ENCODE data around the gene MCM3AP. TPM values are rescaled to one million over a fixed set of nuclear protein-coding genes. Genes with fewer than 3 reads are reported as not detected.

Gene MCM3AP
- total RNA-seq, 4 donors from 2014 or later: 58.6 to 89.2 (median 81.9) TPM

DNA sequence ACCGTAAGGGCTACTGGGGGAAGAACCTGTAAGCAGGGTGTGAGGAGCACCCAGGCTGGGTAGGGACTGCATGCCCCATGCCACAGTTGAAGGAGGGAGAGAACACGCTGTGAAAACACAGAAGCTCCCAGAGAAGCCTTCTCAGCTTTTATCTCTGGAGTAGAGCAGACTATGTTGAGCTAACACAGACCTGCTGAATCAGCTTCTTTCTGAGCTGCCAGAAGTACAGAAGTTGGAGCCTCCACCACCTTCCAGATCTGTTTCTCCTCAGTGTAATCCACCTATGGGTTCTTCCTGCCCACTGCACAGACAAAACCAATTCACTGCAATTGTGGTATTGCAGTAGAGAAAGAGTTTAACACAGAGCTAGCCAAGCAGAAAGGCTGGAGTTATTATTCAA lies 6.2 kb upstream of the MCM3AP start:
- TF ChIP-seq CTCF (IDR thresholded peaks at IDR 0.05): no peak
- TF ChIP-seq POLR2A (IDR thresholded peaks at IDR 0.05; ENCODE audit: low read depth): no peak
- no peak for TF ChIP-seq POLR2AphosphoS5 (IDR thresholded peaks at IDR 0.05)
- TF ChIP-seq EP300 (IDR thresholded peaks at IDR 0.05): no peak
- no peak overlapping the region for H3K4me3 ChIP-seq
- 91% methylated on average over 2 of the region's 2 CpGs for WGBS
- intact Hi-C loops (cut with DNase I): no loop called here
- H3K36me3 ChIP-seq: peaks cover 0 to 13% (median 12%) of the 10 kb centered on the region in 4 donors
- peaks cover 9 to 31% (median 23%) of the 10 kb centered on the region in 4 donors for H3K4me1 ChIP-seq
- H3K27ac ChIP-seq (replicated peaks in 1 of 4): no peak overlapping the region
- peaks cover 0 to 13% (median 0%) of the 10 kb centered on the region in 4 donors for H3K27me3 ChIP-seq
- DNase-seq (ENCODE audit: extremely low spot score): no peak
- no peaks in the 10 kb centered on the region for H3K9me3 ChIP-seq

- Histone ChIP-seq H3K4me1 (peaks cover 11 to 22% (median 18%) of the 10 kb centered on the region in 4 donors), H3K36me3 (peaks cover 0 to 14% (median 13%) of the 10 kb centered on the region in 4 donors), H3K9me3 (no peaks in the 10 kb centered on the region), H3K4me3 (no peak overlapping the region), H3K27ac (replicated peaks in 1 of 4) (no peak overlapping the region), H3K27me3 (no peaks in the 10 kb centered on the region)
- WGBS: 80% methylated on average over 6 of the region's 6 CpGs
- no peak for TF ChIP-seq POLR2A (IDR thresholded peaks at IDR 0.05; ENCODE audit: low read depth)
- no peak for TF ChIP-seq EP300 (IDR thresholded peaks at IDR 0.05)
- TF ChIP-seq POLR2AphosphoS5 (IDR thresholded peaks at IDR 0.05): no peak
- TF ChIP-seq CTCF (IDR thresholded peaks at IDR 0.05): no peak
- intact Hi-C loops (cut with DNase I): no loop called here
- no peak for DNase-seq (ENCODE audit: extremely low spot score)
These were observed 4.3 kb upstream of the MCM3AP start for GRCh38 chr21:46289655-46290179.

DNA sequence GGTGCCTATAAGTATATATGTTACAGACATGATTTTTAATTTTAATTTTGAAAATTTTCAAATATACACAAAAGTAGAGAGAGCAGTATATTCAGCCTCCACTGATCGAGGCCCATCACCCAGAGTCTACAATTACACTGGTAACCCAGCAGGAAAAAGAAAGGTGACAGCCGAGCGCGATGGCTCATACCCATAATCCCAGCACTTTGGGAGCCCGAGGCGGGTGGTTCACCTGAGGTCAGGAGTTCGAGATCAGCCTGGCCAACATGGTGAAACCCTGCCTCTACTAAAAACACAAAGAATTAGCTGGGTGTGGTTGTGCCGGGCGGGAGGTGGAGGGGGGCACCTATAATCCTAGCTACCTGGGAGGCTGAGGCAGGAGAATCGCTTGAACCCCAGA lies 2.1 kb upstream of the MCM3AP start:
- peaks cover 33 to 44% (median 40%) of the 10 kb centered on the region in 4 donors for H3K4me1 ChIP-seq
- no peaks in the 10 kb centered on the region for H3K27me3 ChIP-seq
- WGBS: 95% methylated on average over 10 of the region's 10 CpGs
- no peaks in the 10 kb centered on the region for H3K9me3 ChIP-seq
- peaks cover 11 to 31% (median 24%) of the 10 kb centered on the region in 4 donors for H3K36me3 ChIP-seq
- H3K4me3 ChIP-seq: no peak overlapping the region
- peak overlapping the region in 1 of 4 donors; percentile 98 for H3K27ac ChIP-seq (replicated peaks in 1 of 4)
- intact Hi-C loops (cut with DNase I): no loop called here
- no peak for DNase-seq (ENCODE audit: extremely low spot score)
- no peak for TF ChIP-seq EP300 (IDR thresholded peaks at IDR 0.05)
- no peak for TF ChIP-seq POLR2A (IDR thresholded peaks at IDR 0.05; ENCODE audit: low read depth)
- TF ChIP-seq CTCF (IDR thresholded peaks at IDR 0.05): no peak
- no peak for TF ChIP-seq POLR2AphosphoS5 (IDR thresholded peaks at IDR 0.05)

DNA sequence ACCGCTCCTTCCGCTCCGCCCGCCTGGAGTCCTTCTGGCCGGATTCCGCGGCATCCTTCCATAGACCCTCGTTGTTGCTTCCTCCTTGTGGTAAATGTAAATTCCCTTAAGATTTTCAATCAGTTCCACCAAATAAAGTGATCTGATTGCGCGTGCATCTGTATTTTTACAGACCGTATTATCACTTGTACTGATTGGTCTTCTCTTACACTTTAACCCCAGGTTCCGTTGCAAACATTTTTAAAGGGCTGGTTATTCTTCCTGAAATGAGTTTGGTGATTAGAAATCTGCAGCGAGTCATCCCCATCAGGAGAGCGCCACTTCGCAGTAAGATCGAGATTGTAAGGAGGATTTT lies 1.2 kb upstream of the MCM3AP start:
- WGBS: under 1% methylated on average over 16 of the region's 16 CpGs
- H3K9me3 ChIP-seq: no peaks in the 10 kb centered on the region
- peak overlapping the region; percentile 90 to 99 (median 98) for H3K27ac ChIP-seq (replicated peaks in 1 of 4)
- intact Hi-C loops (cut with DNase I): no loop called here
- no peak for TF ChIP-seq POLR2A (IDR thresholded peaks at IDR 0.05; ENCODE audit: low read depth)
- TF ChIP-seq POLR2AphosphoS5 (IDR thresholded peaks at IDR 0.05): no peak
- no peak for TF ChIP-seq EP300 (IDR thresholded peaks at IDR 0.05)
- TF ChIP-seq CTCF (IDR thresholded peaks at IDR 0.05): no peak
- peaks cover 13 to 35% (median 22%) of the 10 kb centered on the region in 4 donors for H3K36me3 ChIP-seq
- no peak for DNase-seq (ENCODE audit: extremely low spot score)
- H3K4me3 ChIP-seq: peak overlapping the region; percentile 82 to 99 (median 95)
- H3K4me1 ChIP-seq: peaks cover 40 to 53% (median 49%) of the 10 kb centered on the region in 4 donors
- H3K27me3 ChIP-seq: no peaks in the 10 kb centered on the region

Measured in esophagus muscularis mucosa (tissue), 4 donors.